Measurements from ENCODE around the gene UBR4. TPM values are rescaled to one million over a fixed set of nuclear protein-coding genes. Genes with fewer than 3 reads are reported as not detected.

Gene UBR4
- total RNA-seq, 1 donor from 2014 or later, result 222 TPM

GRCh38 chr1:19074361-19074901, 135.6 kb downstream of the UBR4 start:
- Histone ChIP-seq H3K36me3 (peaks cover 57 to 70% of the 10 kb centered on the region in 2 donors), H3K4me1 (peaks cover 4 to 11% of the 10 kb centered on the region in 2 donors), H3K27me3 (no peaks in the 10 kb centered on the region), H3K4me3 (no peak overlapping the region), H3K9me3 (no peaks in the 10 kb centered on the region), H3K27ac (no peak overlapping the region)
- no peak for TF ChIP-seq CTCF (IDR thresholded peaks at IDR 0.05)
- no peak for DNase-seq (ENCODE audit: low spot score in 2 of 2)
- intact Hi-C loops (cut with DNase I), result no loop called here

- peaks cover 4 to 11% of the 10 kb centered on the region in 2 donors for H3K4me1 ChIP-seq
- H3K36me3 ChIP-seq, result peaks cover 48 to 61% of the 10 kb centered on the region in 2 donors
- H3K9me3 ChIP-seq, result no peaks in the 10 kb centered on the region
- H3K27me3 ChIP-seq, result no peaks in the 10 kb centered on the region
- peak overlapping the region in 1 of 2 donors; percentile 2 for H3K27ac ChIP-seq
- no peak overlapping the region for H3K4me3 ChIP-seq
- DNase-seq (ENCODE audit: low spot score in 2 of 2), result no peak
- no peak for TF ChIP-seq CTCF (IDR thresholded peaks at IDR 0.05)
- intact Hi-C loops (cut with DNase I), result no loop called here
These were observed 136.5 kb downstream of the UBR4 start for GRCh38 chr1:19073311-19074186.

- Histone ChIP-seq H3K4me3 (no peak overlapping the region), H3K9me3 (no peaks in the 10 kb centered on the region), H3K4me1 (peaks cover 4 to 15% of the 10 kb centered on the region in 2 donors), H3K27me3 (no peaks in the 10 kb centered on the region), H3K27ac (no peak overlapping the region), H3K36me3 (peaks cover 37 to 50% of the 10 kb centered on the region in 2 donors)
- TF ChIP-seq CTCF (IDR thresholded peaks at IDR 0.05), result no peak
- intact Hi-C loops (cut with DNase I), result no loop called here
- no peak for DNase-seq (ENCODE audit: low spot score in 2 of 2)
These were observed 137.6 kb downstream of the UBR4 start for GRCh38 chr1:19072285-19072981.

GRCh38 chr1:19071674-19072281, 138.3 kb downstream of the UBR4 start:
- no peak for DNase-seq (ENCODE audit: low spot score in 2 of 2)

More at GRCh38 chr1:19071674-19072281, 138.3 kb downstream of the UBR4 start:
- intact Hi-C loops (cut with DNase I), result no loop called here
- Histone ChIP-seq H3K4me1 (peaks cover 4 to 20% of the 10 kb centered on the region in 2 donors), H3K27ac (no peak overlapping the region), H3K9me3 (no peaks in the 10 kb centered on the region), H3K27me3 (no peaks in the 10 kb centered on the region), H3K4me3 (no peak overlapping the region), H3K36me3 (peaks cover 31 to 43% of the 10 kb centered on the region in 2 donors)
- TF ChIP-seq CTCF (IDR thresholded peaks at IDR 0.05), result no peak

Data from ascending aorta (tissue), 2 donors.